GM19467 (cell line): ENCODE measurements around the gene ADA.
A peak's percentile ranks its signal among the peaks of the same experiment; 100 is the strongest.
"Not testable (repeated sequence)": the region's sequence is repeated elsewhere in the genome, so short reads cannot be mapped to it uniquely, and the experiment has no call there.

Source experiments
- ATAC-seq: cut with Tn5 transposase; IDR thresholded peaks from one replicate; pipeline ENCODE4 v1.9.1; 2021; ENCODE audit warnings: mild to moderate bottlenecking, moderate library complexity; ENCODE audit not compliant: unreplicated experiment

Gene ADA

DNA sequence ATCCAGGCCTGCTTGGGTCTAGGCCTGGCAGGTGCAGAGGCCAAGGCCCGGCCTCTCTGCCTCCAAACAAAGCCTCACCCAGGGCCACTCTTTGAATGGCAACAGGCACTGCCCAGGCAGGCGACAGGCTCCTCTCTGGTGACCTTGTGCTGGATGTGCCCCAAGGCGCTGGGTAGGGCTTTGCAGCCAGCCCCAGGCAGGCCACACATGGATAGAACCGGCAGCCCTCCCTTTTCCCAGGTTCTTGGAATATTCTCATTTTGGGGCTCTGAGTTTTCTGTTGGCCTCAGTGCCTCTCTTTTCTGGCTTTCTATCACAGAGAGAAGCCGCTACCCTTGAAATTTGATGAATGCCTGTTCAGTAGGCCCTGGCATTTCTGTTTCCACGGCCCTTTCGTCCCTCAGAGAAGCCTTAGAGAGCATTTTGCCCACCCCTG, 50.2 kb downstream of the ADA start:
- no peak for ATAC-seq

DNA sequence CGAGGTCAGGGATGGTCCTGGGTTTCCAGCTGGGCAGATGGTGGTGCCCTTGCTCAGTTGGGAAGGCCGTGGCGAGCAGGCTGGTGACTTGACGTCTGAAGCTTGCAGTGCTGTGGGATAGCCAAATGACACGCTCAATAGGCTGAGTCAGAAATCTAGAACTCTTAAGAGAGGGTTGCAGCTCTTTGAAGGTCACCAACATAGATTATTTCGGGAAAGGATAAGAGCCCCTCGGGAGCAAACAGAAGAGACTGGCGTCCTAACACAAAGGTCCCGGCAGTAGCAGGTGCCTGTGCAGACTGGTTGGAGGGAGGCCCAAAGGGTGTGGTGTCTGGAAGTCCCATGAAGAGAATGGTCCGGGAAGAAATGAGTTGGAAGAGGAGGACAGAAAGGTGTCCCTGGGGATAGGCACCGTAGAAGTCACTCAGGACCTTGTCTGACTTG, 50.7 kb downstream of the ADA start:
- no peak for ATAC-seq

DNA sequence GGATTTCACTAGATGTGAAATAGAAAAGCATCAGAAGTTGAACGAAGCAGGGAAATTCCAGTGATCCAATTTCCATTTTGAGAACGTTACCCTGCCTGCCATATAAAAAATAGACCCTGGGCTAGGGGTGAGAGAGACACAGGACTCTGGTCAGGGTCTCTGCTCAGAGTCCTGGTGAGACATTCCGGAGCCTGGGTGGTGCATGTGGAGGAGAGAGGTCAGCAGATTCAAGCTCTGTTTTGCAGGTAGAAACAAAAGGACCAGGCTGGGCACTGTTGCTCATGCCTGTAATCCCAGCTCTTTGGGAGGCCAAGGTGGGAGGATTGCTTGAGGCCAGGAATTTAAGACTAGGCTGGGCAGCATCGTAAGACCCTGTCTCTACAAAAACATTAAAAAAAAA, 51.2 kb downstream of the ADA start:
- no peak for ATAC-seq

DNA sequence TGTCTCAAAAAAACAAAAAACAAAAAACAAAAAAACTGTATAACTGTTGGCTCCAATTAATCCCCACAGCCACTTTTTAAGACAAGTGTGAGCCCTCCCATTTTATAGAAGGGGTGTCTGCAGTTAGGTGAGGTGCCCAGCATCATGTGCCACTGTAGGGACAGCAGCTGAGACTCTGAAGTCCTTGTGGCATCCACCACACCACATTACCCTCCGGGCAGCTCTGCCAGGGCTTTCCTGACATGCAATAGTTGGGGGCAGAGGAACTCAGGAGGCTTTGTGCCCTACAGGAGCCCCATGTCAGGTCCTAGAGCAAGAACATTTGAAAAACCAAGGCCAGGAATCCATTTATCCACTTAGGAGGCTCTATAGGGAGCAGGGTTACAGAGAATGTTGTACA, 51.8 kb downstream of the ADA start:
- no peak for ATAC-seq

DNA sequence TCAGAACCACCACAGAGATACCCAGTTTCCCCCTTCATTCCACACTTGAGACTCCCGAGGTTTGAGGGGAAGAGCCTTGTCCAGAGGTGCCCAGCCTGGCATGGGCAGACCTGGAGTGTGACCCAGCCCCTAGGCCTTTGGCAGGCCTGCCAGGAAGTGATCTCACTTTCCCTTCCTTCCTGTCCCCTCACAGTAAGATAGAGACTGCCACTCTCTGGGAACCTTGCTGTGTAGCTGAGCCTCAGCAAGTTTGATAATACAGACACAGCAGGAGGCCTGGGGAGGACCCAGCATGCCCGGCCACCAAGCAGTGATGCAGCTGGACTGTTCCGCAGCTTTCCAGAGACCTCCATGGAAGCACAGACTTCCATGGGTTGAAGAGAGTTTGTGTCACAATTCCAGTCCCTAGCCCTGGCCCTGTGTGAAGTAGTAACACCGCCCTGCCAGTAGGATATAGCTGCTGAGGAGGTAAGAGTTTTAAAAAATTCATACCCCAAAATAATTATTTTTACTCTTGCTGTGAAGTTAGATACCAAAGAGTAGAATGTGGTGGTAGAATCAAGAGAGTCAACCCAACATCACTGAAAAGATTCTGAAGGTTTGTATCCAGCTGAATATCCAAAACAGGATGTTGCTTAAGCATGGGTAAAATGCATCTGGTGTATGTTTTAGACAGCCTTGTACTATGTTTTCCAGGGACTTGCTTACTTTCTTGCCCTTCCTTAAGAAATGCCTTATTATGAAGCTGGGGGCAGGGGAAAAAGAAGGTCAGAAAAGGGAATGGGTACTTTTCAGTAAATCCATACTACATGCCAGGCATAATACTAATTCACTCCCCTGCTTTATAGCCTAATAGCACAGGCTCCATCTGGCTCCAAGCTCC, 52.8 kb downstream of the ADA start:
- no peak for ATAC-seq

DNA sequence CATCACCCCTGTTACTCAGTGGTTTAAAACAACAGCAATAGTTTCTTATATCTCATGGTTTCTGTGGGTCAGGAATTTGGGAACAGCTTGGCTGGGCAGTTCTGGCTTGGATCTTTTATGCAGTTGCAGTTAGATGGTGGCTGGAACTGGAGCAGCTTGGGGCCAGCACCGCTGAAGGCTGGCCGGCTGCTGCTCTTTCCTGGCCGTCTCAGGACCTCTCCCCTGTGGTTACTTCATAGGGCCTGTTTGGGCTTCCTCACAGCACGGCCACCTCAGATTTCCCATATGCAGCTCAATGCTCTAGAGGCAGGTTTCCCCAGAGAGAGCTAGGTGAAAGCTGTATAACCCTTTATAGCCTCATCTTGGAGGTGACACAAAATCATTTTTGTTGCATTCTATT, 53.6 kb downstream of the ADA start:
- ATAC-seq = no peak

DNA sequence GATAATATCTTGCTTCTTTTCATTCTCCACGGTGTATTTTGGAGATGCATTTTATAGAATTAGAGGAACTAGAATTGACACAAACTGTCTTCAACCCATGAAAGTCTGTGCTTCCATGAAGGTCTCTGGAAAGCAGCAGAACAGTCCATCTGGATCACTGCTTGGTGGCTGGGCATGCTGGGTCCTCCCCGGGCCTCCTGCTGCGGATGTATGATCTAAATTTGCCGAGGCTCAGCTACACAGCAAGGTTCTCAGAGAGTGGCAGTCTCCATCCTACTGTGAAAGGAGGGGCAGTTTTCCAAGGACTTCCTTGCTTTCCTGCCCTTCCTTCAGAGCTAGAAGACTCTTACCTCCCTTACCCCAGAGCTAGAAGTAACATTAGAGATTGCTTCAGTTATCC, 54.0 kb downstream of the ADA start:
- ATAC-seq = no peak

DNA sequence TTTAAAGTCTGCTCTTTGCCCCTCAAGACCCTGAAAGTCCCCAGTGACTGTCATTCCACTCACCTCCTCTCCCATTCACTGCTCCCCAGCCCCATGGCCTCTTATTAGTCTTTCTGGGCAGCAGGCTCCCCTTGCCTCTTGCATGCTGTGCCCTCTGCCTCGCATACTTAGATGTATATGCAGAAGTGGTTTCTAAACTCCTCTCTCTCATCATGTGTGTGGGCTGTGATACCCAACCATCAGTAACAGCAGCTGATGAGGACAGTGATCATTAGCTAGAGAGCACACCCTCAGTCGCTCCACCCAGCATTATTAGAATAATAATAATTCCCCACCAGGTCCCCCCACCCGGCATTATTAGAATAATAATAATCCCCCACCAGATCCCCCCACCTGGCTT, 54.6 kb downstream of the ADA start:
- no peak for ATAC-seq

DNA sequence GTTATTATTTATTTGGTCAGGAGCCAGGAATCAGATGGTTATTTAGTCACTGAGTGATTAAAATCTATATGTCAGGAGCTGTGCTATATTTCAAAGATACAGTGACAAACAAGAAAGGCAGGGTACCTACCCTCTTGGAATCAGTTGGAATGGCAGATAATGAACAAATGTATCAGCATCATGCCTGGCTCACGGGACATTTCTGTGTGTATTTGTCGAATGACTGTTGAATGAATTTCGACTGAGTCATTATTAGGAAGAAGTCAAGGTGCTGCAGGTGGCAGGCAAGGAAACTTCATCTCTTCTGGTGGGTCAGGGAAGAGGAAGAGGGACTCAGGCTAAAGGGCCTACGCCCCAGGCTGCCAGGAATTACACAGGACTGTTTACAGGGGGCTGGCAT, 55.5 kb downstream of the ADA start:
- no peak for ATAC-seq

DNA sequence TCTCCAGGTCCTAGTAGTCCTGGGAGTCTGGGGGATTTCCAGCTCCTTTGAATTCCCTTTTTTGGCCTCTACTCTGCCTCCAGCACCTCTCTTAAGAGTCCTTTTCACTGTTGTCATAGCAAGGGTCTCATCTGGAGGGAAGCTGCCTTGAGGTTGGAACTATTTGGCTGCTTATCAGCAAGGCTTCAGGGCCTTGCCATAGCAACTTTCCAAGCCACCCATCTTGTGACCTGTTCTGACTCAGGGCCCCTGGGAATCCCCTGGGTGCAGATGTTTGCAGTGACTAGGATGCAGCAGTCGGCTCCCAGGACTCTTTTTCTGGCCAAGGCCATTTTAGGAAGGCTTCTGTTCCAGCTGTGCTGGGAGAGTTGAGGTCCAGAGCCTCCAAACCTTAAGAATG, 56.8 kb downstream of the ADA start:
- no peak for ATAC-seq

DNA sequence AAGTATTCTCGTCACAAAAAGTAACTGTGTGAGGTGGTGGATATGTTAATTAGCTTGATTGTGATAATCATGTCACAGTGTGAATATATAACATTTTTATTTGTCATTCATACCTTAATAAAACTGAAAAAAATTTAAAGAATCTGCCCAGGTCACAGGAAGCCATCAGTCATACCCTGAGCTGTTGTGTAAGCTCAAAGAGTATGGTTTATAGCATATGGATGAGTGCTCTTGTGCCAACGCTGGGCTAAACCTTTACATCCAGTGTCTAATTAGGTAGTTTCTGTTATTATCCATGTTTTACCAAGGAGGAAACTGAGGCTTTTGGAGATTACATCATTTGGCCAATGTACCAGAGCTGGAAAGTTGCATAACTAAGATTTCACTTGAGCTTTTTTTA, 57.7 kb downstream of the ADA start:
- ATAC-seq = no peak

DNA sequence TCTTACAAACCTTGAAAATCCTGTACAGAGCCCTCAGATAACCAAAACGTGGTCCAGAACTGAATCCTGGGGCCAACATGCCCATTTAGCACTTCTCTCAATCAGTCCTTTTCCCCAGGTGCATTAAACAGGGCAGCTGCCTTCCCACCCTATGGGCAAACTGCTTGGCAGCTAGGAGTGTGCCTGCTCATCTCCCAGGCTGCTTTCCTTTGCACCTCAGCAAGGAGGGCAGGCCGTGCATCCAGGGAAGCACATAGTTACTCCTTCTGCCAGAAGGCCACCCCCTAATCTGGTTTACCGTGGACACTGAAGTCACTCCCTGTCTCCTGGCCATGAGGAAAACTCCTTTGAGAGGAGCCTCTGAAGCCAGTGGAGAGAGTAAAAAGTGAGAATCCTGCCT, 59.1 kb downstream of the ADA start:
- no peak for ATAC-seq

DNA sequence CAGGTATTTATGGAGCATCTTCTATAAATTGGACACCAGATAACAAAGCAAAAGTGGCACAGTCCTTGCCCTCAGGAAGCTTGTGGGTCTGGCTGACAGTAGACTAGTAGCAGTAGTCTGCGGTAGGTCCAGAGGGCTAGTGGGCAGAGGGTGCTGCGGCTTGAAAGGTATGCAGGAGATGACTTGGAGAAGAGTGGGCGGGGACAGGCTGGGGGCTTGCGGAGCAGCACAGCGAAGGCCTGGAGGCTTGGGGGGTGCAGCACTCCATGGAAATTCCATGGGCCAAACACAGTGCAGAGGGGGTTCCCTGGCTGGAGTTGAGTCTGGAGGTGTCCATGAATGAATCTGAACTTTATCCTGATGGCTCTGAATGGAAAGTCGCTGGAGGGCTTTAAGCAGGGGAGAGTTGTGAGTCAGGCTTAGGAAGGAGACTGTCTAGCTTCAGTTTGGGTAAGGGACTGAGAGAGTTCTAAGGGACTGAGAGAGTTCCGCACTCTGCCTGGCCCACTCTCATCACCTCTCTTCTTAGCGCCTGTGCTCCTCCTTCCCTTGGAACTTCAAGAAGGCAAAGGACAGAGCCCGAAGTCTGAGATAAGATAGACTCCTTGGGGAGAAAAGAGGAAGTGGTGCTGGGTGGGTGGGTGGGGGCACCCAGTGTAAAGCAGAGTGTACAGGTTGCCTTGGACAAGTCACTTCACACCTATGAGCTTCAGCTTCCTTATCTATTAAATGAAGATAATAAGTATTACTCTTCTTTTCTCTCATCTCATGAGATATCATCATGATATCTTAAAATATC, 60.3 kb downstream of the ADA start:
- ATAC-seq = no peak

DNA sequence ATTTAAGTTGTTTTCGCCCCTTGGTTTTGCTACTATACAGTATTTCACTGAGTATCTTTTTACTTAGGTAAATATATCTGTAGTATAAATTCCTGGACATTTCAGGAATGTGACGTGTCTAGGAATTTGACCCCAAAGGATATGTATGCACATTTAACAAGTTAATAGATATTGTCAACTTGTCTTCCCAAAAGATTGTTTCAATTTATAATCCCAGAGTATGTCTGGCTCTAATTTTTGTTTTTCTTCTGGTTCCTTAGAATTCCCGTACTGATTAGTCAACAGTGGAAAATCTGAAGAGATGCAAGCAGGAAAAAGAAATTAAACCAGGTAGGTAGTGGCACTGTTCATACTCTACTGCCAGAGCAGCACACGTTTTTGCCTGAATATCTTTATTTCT, 62.0 kb downstream of the ADA start:
- no peak for ATAC-seq

DNA sequence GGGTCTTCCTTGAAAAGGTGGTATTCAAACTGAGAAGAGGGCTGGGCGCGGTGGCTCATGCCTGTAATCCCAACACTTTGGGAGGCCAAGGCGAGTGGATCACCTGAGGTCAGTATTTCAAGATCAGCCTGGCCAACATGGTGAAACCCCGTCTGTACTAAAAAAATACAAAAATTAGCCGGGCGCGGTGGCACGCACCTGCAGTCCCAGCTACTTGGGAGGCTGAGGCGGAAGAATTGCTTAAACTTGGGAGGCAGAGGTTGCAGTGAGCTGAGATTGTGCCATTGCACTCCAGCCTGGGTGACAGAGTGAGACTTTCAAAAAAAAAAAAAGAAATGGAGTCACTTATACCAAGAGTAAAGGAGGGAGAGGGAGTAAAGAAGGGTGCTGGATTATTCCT, 63.2 kb downstream of the ADA start:
- ATAC-seq = not testable (repeated sequence)

DNA sequence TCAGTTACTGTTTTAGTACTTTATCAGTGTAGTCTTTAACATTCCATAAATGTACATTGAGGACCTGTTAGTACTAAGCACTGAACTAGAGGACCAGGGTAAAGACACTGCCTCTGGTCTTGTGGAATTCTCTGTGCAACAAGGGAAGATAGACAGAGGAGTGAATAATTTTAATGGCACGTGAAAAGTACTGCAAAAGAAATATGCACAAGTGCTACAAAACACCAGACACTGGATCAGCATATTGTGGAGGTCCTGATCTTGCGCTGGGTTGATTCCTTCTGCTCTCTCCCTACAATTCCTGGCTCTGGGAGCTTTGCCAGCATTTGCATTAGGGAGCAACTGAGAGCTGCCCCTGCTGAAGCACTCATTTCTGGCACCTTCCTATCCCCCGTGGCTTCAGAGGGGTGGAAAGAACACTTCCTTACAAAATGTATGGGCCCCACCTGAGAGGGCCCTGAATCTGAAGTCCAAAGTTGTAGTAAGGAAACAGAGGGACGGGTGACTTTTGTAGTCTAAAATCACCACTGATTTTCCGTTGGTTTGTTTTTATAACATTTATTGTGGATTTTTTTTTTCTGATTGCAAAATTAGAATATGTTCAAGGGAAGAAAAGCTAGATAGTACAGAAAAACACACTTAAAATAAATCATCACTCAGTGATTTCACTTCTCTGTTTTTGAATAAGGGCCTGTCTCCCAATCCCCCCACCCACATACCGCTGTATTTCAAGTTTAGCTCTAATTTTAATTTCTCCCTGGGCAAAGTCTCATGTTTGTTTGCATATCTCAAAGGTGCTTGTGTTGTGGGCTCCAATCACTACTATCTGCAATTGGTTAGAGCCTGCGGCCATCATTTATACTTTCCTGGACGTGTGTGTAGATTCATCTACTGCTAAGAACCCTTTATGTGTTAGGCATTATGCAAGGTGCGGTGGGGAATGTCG, 64.2 kb downstream of the ADA start:
- ATAC-seq = no peak

DNA sequence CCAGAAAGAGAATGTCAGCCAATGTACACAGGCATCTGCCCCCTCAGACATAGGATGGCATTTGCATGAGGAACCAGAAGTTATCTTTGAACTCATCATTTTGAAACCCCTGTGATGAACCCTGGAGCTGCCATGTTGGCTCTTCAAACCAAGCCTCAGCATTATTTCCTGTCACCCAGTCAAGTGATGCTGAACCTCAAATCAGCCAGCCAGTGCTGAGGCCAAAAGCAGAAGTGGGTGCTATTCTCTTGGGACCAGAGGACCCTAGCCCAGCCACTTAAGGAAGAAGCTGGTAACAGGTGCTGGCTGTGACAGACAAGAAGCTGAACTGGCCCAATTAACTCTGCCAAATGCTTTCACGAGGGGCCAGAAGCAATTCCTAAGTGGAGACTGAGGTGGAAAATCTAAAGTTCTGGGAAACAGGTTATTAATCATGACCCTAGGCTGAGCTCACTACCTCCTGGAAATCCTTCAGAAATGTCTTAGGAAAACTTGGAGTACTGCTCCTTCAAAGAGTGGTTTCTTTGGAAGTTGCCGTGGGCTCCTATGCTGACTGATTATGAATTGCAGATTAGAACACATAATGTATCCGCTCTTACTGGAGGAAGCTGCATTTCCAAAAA, 65.1 kb downstream of the ADA start:
- peak; percentile 61 for ATAC-seq

DNA sequence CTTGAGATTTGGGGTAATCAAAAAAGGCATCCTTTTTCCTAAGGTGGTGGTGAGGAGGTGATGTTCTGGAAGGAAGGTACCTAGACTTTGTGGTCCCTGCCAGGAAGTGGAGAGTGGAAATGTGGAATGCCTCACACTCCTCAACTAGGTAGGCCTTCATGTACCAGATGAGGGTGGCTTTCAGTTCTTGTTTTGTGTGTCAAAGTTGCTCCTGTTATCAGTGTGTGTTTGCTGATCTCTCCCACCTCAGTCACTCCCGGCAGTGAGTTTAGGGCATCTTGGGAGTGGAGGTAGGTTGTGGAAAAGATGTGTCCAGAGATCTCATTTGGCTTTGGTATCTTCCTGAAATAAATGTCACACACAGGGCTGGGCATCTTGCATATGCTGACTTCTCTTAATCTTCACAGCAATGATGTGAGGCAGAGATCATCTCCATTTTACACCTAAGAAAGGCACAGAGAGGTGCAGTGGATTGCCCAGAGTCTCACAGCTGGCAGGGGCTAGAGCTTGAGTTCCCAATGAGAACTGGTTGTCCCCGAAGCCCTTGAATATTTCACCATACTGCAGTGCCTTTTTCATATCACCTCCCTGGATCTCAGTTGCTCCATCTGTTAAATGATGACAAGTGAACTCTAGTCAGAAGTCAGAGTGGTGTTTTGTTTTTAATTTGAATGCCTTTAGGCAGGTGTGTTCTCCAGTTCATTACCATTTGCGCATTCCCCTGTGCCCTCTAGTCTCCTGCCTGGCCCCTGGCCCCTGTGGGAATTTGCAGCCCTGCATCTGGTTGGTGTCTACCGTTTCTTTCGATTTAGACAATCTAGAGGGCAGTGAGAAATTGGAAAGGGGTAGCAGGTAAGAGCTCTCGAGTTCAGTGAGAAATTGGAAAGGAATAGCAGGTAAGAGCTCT, 66.2 kb downstream of the ADA start:
- ATAC-seq = no peak

DNA sequence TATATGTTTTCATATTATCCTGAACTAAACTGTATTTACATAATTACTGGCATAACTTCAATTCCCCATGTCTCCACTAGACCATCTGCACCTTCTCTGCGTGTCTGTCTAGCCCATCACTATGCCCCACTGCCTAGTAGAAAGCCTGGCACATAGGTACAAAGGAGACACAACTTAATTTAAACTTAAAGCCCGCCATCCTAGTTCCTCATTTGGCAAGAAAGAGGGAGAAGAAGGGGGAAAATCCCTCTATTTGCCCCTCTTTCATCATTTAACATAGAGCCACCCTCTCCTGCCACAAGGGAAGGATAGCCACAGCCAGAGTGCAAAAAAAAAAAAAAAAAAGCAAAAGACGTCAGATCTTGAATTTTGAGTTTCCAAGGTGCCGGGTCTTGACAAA, 67.3 kb downstream of the ADA start:
- no peak for ATAC-seq

DNA sequence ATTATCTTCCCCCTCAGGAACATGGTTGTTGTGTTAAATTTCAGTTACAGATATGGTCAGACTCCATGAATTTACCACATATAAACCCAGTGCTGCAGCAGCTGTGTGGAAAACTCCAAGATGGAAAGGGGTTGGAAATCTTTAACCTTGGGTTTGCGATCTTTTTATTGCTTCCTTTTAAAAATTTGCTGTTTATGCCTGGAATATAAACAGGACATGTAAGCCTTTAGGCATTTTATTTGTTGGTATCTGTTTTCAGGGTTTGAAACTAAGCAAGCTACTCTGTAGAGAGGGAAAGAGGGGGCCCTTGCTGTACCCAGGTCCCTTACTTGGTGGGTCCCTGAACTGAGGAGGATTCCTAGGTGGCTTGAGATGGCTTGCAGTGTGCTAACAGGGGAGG, 68.3 kb downstream of the ADA start:
- ATAC-seq = no peak
